Progenitor cell of endocrine pancreas (in vitro differentiated cells): ENCODE data around the gene STK11IP. TPM values are rescaled to one million over a fixed set of nuclear protein-coding genes. Genes with fewer than 3 reads are reported as not detected.

Experiments
- DNase-seq: peaks from one replicate; pipeline ENCODE4 v3.0.0; 2021; ENCODE audit warnings: low spot score; ENCODE audit not compliant: unreplicated experiment
- H3K27ac Mint-ChIP-seq: 2 replicates; pipeline ENCODE4 v1.8.0; 2021; ENCODE audit warnings: mild to moderate bottlenecking, moderate library complexity, mixed read lengths
- H3K27me3 Mint-ChIP-seq: 2 replicates; pipeline ENCODE4 v1.8.0; 2021; ENCODE audit warnings: mixed read lengths
- H3K36me3 Mint-ChIP-seq: 2 replicates; pipeline ENCODE4 v1.8.0; 2022; ENCODE audit warnings: mixed read lengths; ENCODE audit not compliant: insufficient read depth
- H3K4me1 Mint-ChIP-seq: 2 replicates; pipeline ENCODE4 v1.8.0; 2021; ENCODE audit warnings: low read depth, mixed read lengths
- H3K4me3 Mint-ChIP-seq: 2 replicates; pipeline ENCODE4 v1.8.0; 2021; ENCODE audit warnings: low read depth, mild to moderate bottlenecking, moderate library complexity, mixed read lengths
- H3K9me3 Mint-ChIP-seq: 2 replicates; pipeline ENCODE4 v1.8.0; 2021; ENCODE audit warnings: low read depth, mixed read lengths
- total RNA-seq: library from RNA; stranded (reverse); gene quantifications from 2 replicates; pipeline ENCODE4 v1.2.1, GENCODE V29; 2021
- TF ChIP-seq, protein P1 (sequence below): fragments of 200-600 bp; sonication (generic); IDR thresholded peaks from one replicate; pipeline ENCODE4 v1.5.0; 2021; ENCODE audit warnings: antibody characterized with exemption, mild to moderate bottlenecking; ENCODE audit not compliant: unreplicated experiment

Gene STK11IP
- total RNA-seq, 1 donor from 2014 or later: 39.7 TPM

- no peak for DNase-seq
- Mint-ChIP-seq H3K4me3 (no peak overlapping the region), H3K27ac (peak overlapping the region; percentile 70), H3K9me3 (no peaks in the 10 kb centered on the region), H3K36me3 (peaks cover 8% of the 10 kb centered on the region), H3K4me1 (no peaks in the 10 kb centered on the region), H3K27me3 (no peaks in the 10 kb centered on the region)
- TF ChIP-seq, protein P1, sequence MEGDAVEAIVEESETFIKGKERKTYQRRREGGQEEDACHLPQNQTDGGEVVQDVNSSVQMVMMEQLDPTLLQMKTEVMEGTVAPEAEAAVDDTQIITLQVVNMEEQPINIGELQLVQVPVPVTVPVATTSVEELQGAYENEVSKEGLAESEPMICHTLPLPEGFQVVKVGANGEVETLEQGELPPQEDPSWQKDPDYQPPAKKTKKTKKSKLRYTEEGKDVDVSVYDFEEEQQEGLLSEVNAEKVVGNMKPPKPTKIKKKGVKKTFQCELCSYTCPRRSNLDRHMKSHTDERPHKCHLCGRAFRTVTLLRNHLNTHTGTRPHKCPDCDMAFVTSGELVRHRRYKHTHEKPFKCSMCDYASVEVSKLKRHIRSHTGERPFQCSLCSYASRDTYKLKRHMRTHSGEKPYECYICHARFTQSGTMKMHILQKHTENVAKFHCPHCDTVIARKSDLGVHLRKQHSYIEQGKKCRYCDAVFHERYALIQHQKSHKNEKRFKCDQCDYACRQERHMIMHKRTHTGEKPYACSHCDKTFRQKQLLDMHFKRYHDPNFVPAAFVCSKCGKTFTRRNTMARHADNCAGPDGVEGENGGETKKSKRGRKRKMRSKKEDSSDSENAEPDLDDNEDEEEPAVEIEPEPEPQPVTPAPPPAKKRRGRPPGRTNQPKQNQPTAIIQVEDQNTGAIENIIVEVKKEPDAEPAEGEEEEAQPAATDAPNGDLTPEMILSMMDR: no peak
Measured at GRCh38 chr2:219603771-219604170, 6.1 kb downstream of the STK11IP start.

DNA sequence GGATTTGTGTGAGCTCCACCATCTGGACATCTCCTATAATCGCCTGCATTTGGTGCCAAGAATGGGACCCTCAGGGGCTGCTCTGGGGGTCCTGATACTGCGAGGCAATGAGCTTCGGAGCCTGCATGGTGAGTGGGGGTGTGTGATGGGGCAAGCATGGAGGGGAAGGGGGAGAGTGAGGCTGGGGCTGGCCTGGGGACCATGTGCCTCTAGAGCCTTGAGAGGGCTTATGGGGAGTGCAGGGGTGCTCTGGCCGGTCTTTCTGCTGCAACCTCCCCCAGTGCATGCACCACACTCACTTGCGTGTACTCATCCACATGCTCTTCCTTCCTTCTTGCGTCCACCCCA is 7.9 kb downstream of the STK11IP start:
- H3K27me3 Mint-ChIP-seq: no peaks in the 10 kb centered on the region
- no peak overlapping the region for H3K4me3 Mint-ChIP-seq
- H3K9me3 Mint-ChIP-seq: no peaks in the 10 kb centered on the region
- H3K27ac Mint-ChIP-seq: no peak overlapping the region
- no peaks in the 10 kb centered on the region for H3K4me1 Mint-ChIP-seq
- TF ChIP-seq, protein P1: no peak
- DNase-seq: no peak
- H3K36me3 Mint-ChIP-seq: peaks cover 10% of the 10 kb centered on the region

- DNase-seq: no peak
- Mint-ChIP-seq H3K27me3 (no peaks in the 10 kb centered on the region), H3K4me3 (no peak overlapping the region)
Measured at GRCh38 chr2:219607931-219608330, 10.3 kb downstream of the STK11IP start.

GRCh38 chr2:219608399-219608964 is 10.8 kb downstream of the STK11IP start:
- Mint-ChIP-seq H3K4me3 (no peak overlapping the region), H3K27me3 (no peaks in the 10 kb centered on the region), H3K27ac (no peak overlapping the region), H3K4me1 (no peaks in the 10 kb centered on the region), H3K9me3 (no peaks in the 10 kb centered on the region), H3K36me3 (peaks cover 11% of the 10 kb centered on the region)
- TF ChIP-seq, protein P1: no peak
- no peak for DNase-seq

More at GRCh38 chr2:219607931-219608330, 10.3 kb downstream of the STK11IP start:
- Mint-ChIP-seq H3K4me1 (no peaks in the 10 kb centered on the region), H3K9me3 (no peaks in the 10 kb centered on the region), H3K36me3 (peaks cover 11% of the 10 kb centered on the region), H3K27ac (no peak overlapping the region)
- TF ChIP-seq, protein P1: no peak

DNA sequence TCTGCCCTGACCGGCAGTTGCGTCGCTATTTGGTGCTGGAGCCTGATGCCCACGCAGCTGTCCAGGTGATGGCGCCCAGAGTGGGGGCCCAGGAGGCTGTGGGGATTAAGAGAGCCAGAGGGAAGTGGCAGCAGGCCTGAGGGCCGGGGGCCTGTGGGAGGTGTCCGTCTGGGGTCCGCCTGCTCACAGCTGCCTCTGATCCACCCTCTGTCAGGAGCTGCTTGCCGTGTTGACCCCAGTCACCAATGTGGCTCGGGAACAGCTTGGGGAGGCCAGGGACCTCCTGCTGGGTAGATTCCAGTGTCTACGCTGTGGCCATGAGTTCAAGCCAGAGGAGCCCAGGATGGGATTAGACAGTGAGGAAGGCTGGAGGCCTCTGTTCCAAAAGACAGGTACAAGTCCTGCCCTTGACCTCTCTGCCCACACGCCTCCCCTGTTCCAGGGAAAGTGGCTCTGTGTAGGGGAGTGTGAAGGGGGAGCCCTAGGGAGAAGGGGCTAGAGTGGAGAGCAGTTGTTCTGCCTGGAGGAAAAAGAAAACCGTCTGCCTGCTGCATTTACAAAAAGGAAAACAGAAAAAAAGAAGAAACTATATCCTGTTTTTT is 11.6 kb downstream of the STK11IP start:
- Mint-ChIP-seq H3K27me3 (no peaks in the 10 kb centered on the region), H3K4me3 (no peak overlapping the region), H3K27ac (no peak overlapping the region), H3K4me1 (no peaks in the 10 kb centered on the region), H3K36me3 (peaks cover 10% of the 10 kb centered on the region), H3K9me3 (no peaks in the 10 kb centered on the region)
- DNase-seq: no peak
- TF ChIP-seq, protein P1: no peak
